ENCODE data around the gene DDX39A.

DNA sequence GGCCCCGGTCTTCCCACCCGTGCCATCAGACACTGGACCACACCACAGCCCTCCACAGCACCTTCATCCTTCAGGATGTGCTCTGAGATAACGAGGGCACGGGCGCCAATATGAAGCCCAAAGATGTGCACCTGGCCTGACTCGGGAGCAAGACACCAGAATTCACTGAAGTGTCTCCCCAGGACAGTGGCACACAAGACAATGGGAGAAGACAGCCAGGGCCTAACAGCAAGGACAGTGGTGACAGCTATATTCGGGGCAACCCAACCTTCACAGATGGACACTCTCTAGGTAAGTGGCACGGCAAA lies 7.2 kb downstream of the DDX39A start:
- TF ChIP-seq, protein P1, sequence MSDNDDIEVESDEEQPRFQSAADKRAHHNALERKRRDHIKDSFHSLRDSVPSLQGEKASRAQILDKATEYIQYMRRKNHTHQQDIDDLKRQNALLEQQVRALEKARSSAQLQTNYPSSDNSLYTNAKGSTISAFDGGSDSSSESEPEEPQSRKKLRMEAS (IDR thresholded peaks at IDR 0.05; ENCODE audit: low read depth), result no peak
- TF ChIP-seq, protein P2, sequence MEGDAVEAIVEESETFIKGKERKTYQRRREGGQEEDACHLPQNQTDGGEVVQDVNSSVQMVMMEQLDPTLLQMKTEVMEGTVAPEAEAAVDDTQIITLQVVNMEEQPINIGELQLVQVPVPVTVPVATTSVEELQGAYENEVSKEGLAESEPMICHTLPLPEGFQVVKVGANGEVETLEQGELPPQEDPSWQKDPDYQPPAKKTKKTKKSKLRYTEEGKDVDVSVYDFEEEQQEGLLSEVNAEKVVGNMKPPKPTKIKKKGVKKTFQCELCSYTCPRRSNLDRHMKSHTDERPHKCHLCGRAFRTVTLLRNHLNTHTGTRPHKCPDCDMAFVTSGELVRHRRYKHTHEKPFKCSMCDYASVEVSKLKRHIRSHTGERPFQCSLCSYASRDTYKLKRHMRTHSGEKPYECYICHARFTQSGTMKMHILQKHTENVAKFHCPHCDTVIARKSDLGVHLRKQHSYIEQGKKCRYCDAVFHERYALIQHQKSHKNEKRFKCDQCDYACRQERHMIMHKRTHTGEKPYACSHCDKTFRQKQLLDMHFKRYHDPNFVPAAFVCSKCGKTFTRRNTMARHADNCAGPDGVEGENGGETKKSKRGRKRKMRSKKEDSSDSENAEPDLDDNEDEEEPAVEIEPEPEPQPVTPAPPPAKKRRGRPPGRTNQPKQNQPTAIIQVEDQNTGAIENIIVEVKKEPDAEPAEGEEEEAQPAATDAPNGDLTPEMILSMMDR (IDR thresholded peaks at IDR 0.05), result no peak
- TF ChIP-seq POLR2AphosphoS5 (IDR thresholded peaks at IDR 0.05; ENCODE audit: low read depth, low read length), result no peak
